Activated CD4-positive, alpha-beta T cell treated with anti-CD3 and anti-CD28 coated beads, Interleukin-10, Interleukin-2, amounts not matched to agents 100 ng/mL and 50 ng/mL, durations not matched to agents 16 hours and 8 hours (primary cell): Measurements from ENCODE around the gene ARHGEF10L.

Experiments
- DNase-seq: peaks from one replicate; pipeline ENCODE4 v3.0.0-alpha.2; 2020

ARHGEF10L gene

GRCh38 chr1:17687145-17687544, 147.6 kb downstream of the ARHGEF10L start:
- DNase-seq = no peak

- no peak for DNase-seq
These were observed 148.8 kb downstream of the ARHGEF10L start for GRCh38 chr1:17688217-17688810.

GRCh38 chr1:17689011-17689410, 149.5 kb downstream of the ARHGEF10L start:
- no peak for DNase-seq

- no peak for DNase-seq
These were observed 151.6 kb downstream of the ARHGEF10L start for GRCh38 chr1:17690906-17691634.

GRCh38 chr1:17692645-17693044, 153.1 kb downstream of the ARHGEF10L start:
- no peak for DNase-seq

- DNase-seq = no peak
These were observed 157.2 kb downstream of the ARHGEF10L start for GRCh38 chr1:17696417-17697301.

- DNase-seq = no peak
These were observed 158.0 kb downstream of the ARHGEF10L start for GRCh38 chr1:17697458-17697857.

GRCh38 chr1:17699581-17699980, 160.1 kb downstream of the ARHGEF10L start:
- DNase-seq = no peak

GRCh38 chr1:17700945-17701810, 161.7 kb downstream of the ARHGEF10L start:
- no peak for DNase-seq

- DNase-seq = no peak
These were observed 164.7 kb downstream of the ARHGEF10L start for GRCh38 chr1:17704176-17704575.

- DNase-seq = no peak
These were observed 166.9 kb downstream of the ARHGEF10L start for GRCh38 chr1:17706445-17706844.

GRCh38 chr1:17709981-17710380, 170.5 kb downstream of the ARHGEF10L start:
- no peak for DNase-seq

GRCh38 chr1:17710889-17711576, 171.5 kb downstream of the ARHGEF10L start:
- no peak for DNase-seq

- DNase-seq = no peak
These were observed 172.0 kb downstream of the ARHGEF10L start for GRCh38 chr1:17711577-17711910.

GRCh38 chr1:17711941-17712340, 172.4 kb downstream of the ARHGEF10L start:
- no peak for DNase-seq

GRCh38 chr1:17713993-17714392, 174.5 kb downstream of the ARHGEF10L start:
- DNase-seq = no peak

- no peak for DNase-seq
These were observed 178.4 kb downstream of the ARHGEF10L start for GRCh38 chr1:17717594-17718535.

- DNase-seq = peak; percentile 1
These were observed 180.4 kb downstream of the ARHGEF10L start for GRCh38 chr1:17719874-17720273.

GRCh38 chr1:17721444-17721843, 181.9 kb downstream of the ARHGEF10L start:
- no peak for DNase-seq

- no peak for DNase-seq
These were observed 184.2 kb downstream of the ARHGEF10L start for GRCh38 chr1:17723684-17724083.

- no peak for DNase-seq
These were observed 184.7 kb downstream of the ARHGEF10L start for GRCh38 chr1:17724150-17724549.
